Astrocyte (in vitro differentiated cells and primary cell): ENCODE data around the gene CPT1A. TPM values are rescaled to one million over a fixed set of nuclear protein-coding genes. Genes with fewer than 3 reads are reported as not detected.

Source experiments
- DNase-seq: peaks from one replicate; pipeline ENCODE4 v3.0.0-alpha.2; 2010; ENCODE audit warnings: low read depth
- FAIRE-seq: peaks from 2 replicates; lab custom pipeline; 2011; peaks lifted over from hg19 to GRCh38; lab: Jason Lieb, UNC
- H2AFZ ChIP-seq: 2 replicates; pipeline ENCODE4 v1.6.0; 2012; ENCODE audit warnings: low read depth, low read length, inconsistent platforms
- H3K27ac ChIP-seq: 2 replicates; pipeline ENCODE4 v1.5.1; 2011; ENCODE audit warnings: low read depth, low read length, inconsistent platforms
- H3K27me3 ChIP-seq: 2 replicates; pipeline ENCODE4 v1.6.0; 2011; ENCODE audit warnings: low read length, inconsistent platforms; ENCODE audit not compliant: insufficient read depth
- H3K36me3 ChIP-seq: 2 replicates; pipeline ENCODE4 v1.5.1; 2011; ENCODE audit warnings: low read length, inconsistent platforms; ENCODE audit not compliant: insufficient read depth
- H3K4me1 ChIP-seq: 2 replicates; pipeline ENCODE4 v1.5.1; 2011; ENCODE audit warnings: low read length, inconsistent platforms; ENCODE audit not compliant: insufficient read depth
- H3K4me2 ChIP-seq: 2 replicates; pipeline ENCODE4 v1.6.0; 2012; ENCODE audit warnings: low read length, inconsistent platforms
- H3K4me3 ChIP-seq: 2 replicates; pipeline ENCODE4 v1.5.1; 2011; ENCODE audit warnings: low read depth, mild to moderate bottlenecking, low read length, inconsistent platforms; ENCODE audit not compliant: insufficient read depth
- H3K79me2 ChIP-seq: 2 replicates; pipeline ENCODE4 v1.6.0; 2012; ENCODE audit warnings: mild to moderate bottlenecking, low read length, inconsistent platforms; ENCODE audit not compliant: insufficient read depth
- H3K9ac ChIP-seq: 2 replicates; pipeline ENCODE4 v1.6.0; 2012; ENCODE audit warnings: mild to moderate bottlenecking, low read length, inconsistent platforms
- H3K9me3 ChIP-seq: 2 replicates; pipeline ENCODE4 v1.5.1; 2012; ENCODE audit warnings: low read depth, mild to moderate bottlenecking, low read length, inconsistent platforms; ENCODE audit not compliant: insufficient read depth
- H4K20me1 ChIP-seq: 2 replicates; pipeline ENCODE4 v1.6.0; 2012; ENCODE audit warnings: low read length, inconsistent platforms; ENCODE audit not compliant: insufficient read depth
- H3K27ac Mint-ChIP-seq: one replicate; pipeline ENCODE4 v1.8.0; 2021; ENCODE audit warnings: mild to moderate bottlenecking, mixed read lengths; ENCODE audit not compliant: unreplicated experiment
- H3K27me3 Mint-ChIP-seq: one replicate; pipeline ENCODE4 v1.8.0; 2021; ENCODE audit warnings: low read depth, mixed read lengths; ENCODE audit not compliant: unreplicated experiment
- H3K36me3 Mint-ChIP-seq: one replicate; pipeline ENCODE4 v1.8.0; 2021; ENCODE audit warnings: low read depth, mixed read lengths; ENCODE audit not compliant: unreplicated experiment
- H3K4me1 Mint-ChIP-seq: one replicate; pipeline ENCODE4 v1.8.0; 2021; ENCODE audit warnings: low read depth, mixed read lengths; ENCODE audit not compliant: unreplicated experiment
- H3K4me3 Mint-ChIP-seq: one replicate; pipeline ENCODE4 v1.8.0; 2021; ENCODE audit warnings: mild to moderate bottlenecking, moderate library complexity, mixed read lengths; ENCODE audit not compliant: unreplicated experiment
- H3K9me3 Mint-ChIP-seq: one replicate; pipeline ENCODE4 v1.8.0; 2021; ENCODE audit warnings: mild to moderate bottlenecking, mixed read lengths; ENCODE audit not compliant: unreplicated experiment
- CTCF ChIP-seq: IDR thresholded peaks from 2 replicates; pipeline ENCODE4 v1.5.1; 2011; ENCODE audit warnings: low read depth, mild to moderate bottlenecking, inconsistent platforms, low read length, moderate library complexity; ENCODE audit not compliant: insufficient read depth
- EZH2 ChIP-seq: IDR thresholded peaks from 2 replicates; pipeline ENCODE4 v1.6.1; 2012; ENCODE audit warnings: mild to moderate bottlenecking, low read length, inconsistent platforms; ENCODE audit not compliant: insufficient read depth
- total RNA-seq: library from RNA; stranded (reverse); gene quantifications from 2 replicates; pipeline ENCODE4 v1.2.1, GENCODE V29; 2021

Gene CPT1A
- total RNA-seq, 1 donor from 2014 or later: 2.3 TPM

GRCh38 chr11:68843052-68843561 is 1.4 kb upstream of the CPT1A start:
- Histone ChIP-seq H3K4me3 (peak overlapping the region; percentile 53), H3K27me3 (peaks cover 35% of the 10 kb centered on the region), H3K4me2 (peak overlapping the region; percentile 84), H3K9ac (peak overlapping the region; percentile 5), H2AFZ (peak overlapping the region; percentile 68), H3K27ac (no peak overlapping the region), H3K36me3 (no peaks in the 10 kb centered on the region), H3K79me2 (no peaks in the 10 kb centered on the region), H3K4me1 (peaks cover 33% of the 10 kb centered on the region), H4K20me1 (peaks cover 6% of the 10 kb centered on the region), H3K9me3 (no peaks in the 10 kb centered on the region)
- DNase-seq: no peak
- TF ChIP-seq EZH2: no peak
- TF ChIP-seq CTCF: no peak
- Mint-ChIP-seq H3K4me3 (peak overlapping the region; percentile 28), H3K9me3 (no peaks in the 10 kb centered on the region), H3K27ac (no peak overlapping the region), H3K27me3 (peaks cover 58% of the 10 kb centered on the region), H3K36me3 (no peaks in the 10 kb centered on the region), H3K4me1 (peaks cover 5% of the 10 kb centered on the region)
- no peak for FAIRE-seq

- Histone ChIP-seq H3K4me1 (peaks cover 35% of the 10 kb centered on the region), H2AFZ (no peak overlapping the region), H3K36me3 (no peaks in the 10 kb centered on the region), H3K79me2 (peaks cover under 1% of the 10 kb centered on the region), H3K4me3 (peak overlapping the region; percentile 53), H3K27me3 (peaks cover 35% of the 10 kb centered on the region), H3K9me3 (no peaks in the 10 kb centered on the region), H3K4me2 (peak overlapping the region; percentile 84), H3K9ac (peak overlapping the region; percentile 5), H3K27ac (no peak overlapping the region), H4K20me1 (peaks cover 6% of the 10 kb centered on the region)
- DNase-seq (no peak), FAIRE-seq (no peak)
- Mint-ChIP-seq H3K4me3 (peak overlapping the region; percentile 28), H3K9me3 (no peaks in the 10 kb centered on the region), H3K36me3 (no peaks in the 10 kb centered on the region), H3K27me3 (peaks cover 52% of the 10 kb centered on the region), H3K4me1 (peaks cover 7% of the 10 kb centered on the region), H3K27ac (no peak overlapping the region)
- TF ChIP-seq EZH2 (no peak), CTCF (no peak)
Observed at GRCh38 chr11:68842427-68843051, 823 bp upstream of the CPT1A start.
